IPS-NIHi7 (cell line): ENCODE results near the gene UROC1.
A peak's percentile ranks its signal among the peaks of the same experiment; 100 is the strongest.

Source experiments
- DNase-seq: peaks from one replicate; pipeline ENCODE4 v3.0.0; 2012; ENCODE audit warnings: mixed read lengths; ENCODE audit errors: extremely low spot score

The UROC1 gene

DNA sequence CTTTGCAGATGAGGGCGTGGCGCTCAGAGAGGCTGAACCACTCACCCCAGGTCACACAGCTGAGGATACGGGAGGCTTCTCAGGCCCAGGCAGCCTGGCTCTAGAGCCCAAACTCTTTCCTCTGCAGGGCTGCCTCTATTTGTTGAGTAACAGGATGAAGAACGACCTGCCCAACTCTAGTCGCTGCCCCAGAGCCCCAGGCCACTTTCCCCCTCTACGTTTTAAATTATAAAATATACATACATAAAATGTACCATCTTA is 22.7 kb downstream of the UROC1 start:
- DNase-seq = no peak

DNA sequence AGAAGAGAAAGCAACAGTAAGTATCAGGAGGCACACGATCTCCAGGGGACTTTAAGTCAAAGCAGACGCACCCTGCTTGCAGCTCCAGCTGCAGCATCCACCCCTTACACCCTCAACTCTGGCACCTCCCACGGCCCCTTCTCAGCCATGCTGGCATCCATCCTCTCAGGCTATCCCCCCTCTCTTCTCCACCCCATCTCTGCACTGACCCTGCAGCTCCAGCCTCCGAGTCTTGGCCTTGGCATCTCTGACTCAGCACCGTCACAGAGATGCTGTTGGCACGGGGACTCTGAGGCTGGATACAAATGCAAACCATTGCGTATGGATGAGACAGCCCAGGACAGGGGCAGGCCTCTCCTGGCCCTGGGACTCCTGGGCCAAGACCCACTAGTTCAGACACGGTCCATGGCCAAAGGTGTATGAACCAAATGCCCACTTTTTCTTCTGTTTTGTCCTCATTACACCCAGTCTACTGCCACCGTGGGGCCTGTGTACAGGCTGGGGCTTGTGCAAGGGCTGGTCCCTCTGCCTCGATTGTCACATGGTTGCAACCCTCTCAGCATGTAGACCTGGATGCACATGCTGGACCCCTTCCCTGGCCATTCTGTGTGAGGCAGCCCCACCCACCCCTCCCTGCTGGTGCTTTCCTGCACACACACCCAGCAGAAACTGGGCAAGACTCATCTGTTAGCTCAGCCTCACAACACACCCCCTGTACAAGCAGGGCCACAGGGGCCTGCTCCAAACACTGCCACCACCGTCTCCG is 23.2 kb downstream of the UROC1 start:
- DNase-seq = no peak

- DNase-seq = no peak
Measured at GRCh38 chr3:126493739-126494138, 23.8 kb downstream of the UROC1 start.

- DNase-seq = no peak
Measured at GRCh38 chr3:126493051-126493450, 24.5 kb downstream of the UROC1 start.

DNA sequence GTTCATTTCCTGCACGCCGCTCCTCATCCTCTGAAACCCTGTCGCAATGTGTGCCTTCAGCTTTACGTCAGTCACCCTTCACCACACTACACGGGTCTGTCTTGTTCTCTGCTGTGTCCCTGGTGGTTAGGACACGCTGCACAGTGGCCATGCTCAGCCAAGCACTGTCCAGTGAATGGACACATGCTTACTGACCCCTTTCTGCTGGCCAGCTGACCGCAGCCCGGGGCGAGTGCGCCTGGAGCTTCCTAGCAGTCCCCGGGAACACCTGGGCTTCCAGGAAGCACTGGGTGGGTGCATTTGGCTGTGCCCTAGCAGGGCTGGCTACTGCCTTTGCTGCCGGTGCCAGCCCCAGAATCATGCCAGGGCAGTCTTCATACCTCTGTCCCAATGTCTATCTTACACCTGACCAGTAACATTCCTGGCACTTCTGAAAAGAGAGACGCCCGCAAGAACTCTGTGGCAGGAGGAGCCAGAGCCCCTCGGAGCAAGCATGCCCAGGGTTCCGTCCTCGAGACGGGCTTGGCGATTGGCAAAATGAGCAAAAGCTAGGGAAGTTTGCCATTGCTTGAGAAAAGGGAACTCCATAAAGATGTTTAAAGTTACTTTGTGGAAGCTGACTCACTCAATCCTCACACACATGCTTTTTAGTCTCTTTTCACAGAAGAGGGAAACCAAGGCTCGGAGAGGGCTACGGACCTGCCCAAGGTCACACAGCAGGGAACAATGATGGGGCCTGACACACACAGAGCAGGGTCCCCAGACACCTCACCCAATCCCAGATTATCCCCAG is 26.2 kb downstream of the UROC1 start:
- DNase-seq = no peak

GRCh38 chr3:126490619-126491018 is 27.0 kb downstream of the UROC1 start:
- DNase-seq = peak; percentile 65

GRCh38 chr3:126488886-126489569 is 28.5 kb downstream of the UROC1 start:
- DNase-seq = no peak

GRCh38 chr3:126488185-126488584 is 29.4 kb downstream of the UROC1 start:
- peak; percentile 36 for DNase-seq

- DNase-seq = peak; percentile 69
Measured at GRCh38 chr3:126487151-126487771, 30.3 kb downstream of the UROC1 start.

DNA sequence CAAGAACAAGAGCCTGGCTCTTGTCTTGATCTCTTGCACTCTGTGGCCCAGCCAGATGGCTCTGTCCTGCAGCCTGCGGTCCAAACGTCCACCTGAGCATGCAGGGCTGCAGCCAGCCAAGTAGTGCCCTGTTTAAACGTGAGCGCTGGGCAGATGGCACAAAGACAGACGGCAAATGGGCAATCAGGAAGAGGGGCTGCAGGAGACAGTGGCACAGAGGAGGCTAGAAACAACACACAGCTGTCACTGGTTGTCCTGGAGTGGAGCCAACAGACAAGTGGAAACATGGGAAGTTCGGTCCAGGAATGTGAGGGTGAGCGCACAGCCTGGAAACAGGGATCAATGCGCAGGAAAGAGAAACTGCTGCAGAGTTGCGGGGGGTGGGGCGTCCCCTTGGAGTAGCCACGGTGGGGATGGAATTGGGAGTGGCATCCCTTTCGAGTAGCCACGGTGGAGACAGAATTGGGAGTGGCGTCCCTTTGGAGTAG is 31.2 kb downstream of the UROC1 start:
- no peak for DNase-seq

DNA sequence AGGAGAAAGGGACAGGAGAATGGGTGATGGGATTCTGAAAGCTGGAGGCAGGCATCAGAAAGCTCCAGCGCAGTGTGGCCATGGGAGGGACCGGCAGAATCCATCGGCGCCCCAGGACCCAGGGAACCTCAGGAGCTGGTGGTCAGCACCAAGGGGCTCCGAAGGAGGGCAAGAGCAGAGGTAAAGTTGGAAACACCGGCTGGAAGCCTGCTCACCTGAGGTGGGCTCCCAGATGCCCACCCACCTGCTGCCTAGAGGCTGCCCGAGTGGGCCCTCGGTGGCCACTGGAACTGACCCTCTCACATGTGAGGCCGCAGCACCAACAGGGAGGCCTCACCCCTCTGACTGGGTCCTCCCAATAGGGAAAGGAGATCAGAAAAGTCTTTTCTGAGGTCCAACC is 31.6 kb downstream of the UROC1 start:
- DNase-seq = no peak

GRCh38 chr3:126485176-126485897 is 32.2 kb downstream of the UROC1 start:
- peak; percentile 44 for DNase-seq

DNA sequence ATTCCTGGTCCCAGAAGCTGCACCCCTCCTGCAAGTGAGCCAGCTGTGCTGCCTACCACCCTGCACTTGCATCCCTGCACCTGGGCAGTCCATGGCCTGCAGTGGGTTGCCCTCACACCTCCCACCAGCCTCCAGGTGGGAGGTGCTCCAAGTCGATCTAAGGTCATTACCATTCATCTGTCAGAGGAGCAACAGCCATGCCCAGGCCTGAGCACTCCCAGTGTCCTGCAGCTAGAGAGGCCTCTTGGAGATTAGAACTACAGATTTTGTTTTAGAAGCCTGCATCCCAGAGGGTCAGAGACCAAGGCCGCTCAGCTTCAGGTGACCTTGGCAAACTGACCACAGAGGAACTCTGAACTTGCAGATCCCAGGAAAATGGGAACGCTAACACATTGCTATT is 32.9 kb downstream of the UROC1 start:
- no peak for DNase-seq

GRCh38 chr3:126484148-126484547 is 33.4 kb downstream of the UROC1 start:
- no peak for DNase-seq

DNA sequence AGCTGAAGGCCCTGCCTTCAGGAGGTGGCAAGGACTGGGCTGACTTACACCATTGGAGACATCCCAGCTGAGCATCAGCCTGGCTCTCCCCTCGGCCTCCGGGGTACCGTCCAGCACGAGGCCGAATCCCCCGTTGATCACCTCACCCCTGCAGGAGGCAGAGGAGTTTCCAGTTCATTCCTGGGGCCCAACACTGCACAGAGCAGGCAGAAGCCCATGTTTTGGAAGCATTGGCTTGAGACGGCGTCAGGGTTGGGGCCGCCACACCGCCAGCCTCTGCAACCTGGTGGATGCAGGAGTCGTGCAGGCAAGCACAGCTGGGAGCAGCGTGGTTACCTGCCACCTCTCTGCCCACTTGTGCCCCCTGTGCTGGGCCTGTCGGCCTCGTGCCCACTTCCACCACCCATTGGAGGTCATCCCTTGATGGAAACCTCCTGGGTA is 34.2 kb downstream of the UROC1 start:
- DNase-seq = no peak

DNA sequence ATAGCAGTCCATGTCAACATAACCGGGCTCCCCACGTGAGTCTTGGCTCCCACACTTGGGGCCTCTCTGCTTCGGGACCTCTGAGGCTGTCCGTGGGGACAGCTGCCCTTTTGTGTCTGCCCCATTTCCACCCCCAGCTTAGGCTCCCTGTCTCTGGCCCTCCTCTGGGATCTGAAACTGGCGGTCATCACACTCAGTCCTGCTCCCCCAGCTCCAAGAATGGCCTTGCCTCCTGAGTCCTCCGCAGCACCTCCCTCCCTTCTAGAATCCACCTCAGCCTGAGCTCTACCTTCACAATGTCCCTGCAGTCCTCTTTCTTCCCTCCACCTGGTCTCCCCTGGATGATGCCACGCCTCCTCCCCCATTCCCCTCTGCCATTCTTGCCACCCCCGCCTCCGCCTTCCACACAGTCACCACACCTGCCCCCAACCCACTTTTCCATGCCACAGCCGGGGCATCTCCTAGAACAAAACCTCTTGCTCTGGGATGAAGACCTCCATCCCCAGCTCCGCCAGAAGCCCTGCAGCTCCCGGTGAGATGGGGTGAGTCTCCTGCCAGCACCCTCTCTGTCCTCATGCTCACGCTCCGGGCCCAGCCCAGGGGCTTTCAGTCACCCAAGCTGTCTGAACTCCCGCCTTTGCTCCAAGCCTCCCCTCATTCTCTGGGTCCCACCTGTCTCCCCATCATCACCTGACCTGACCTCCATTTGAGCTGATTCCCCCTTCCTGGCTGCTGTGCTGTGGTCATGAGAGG is 34.9 kb downstream of the UROC1 start:
- no peak for DNase-seq

- no peak for DNase-seq
Measured at GRCh38 chr3:126481808-126482502, 35.6 kb downstream of the UROC1 start.

GRCh38 chr3:126480861-126481260 is 36.7 kb downstream of the UROC1 start:
- no peak for DNase-seq

- no peak for DNase-seq
Measured at GRCh38 chr3:126480206-126480605, 37.4 kb downstream of the UROC1 start.

DNA sequence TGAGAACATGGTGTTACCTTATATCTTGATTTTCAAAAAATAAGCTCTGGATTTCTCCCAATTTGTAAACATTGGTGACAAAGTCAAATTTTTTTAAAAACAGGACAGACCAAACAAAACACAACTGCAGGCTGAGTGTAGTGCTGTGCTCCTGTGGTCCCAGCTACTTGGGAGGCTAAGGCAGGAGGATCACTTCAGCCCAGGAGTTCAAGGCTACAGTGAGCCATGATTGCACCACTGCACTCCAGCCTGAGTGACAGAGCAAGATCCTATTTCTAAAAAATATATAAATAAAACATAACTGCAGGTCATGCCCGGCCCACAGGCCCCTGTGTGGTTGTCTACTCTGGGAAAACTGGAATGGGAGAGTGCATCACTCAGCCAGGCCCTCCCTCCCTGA is 37.9 kb downstream of the UROC1 start:
- DNase-seq = no peak
